BJ (cell line): ENCODE results near the gene HBS1L. TPM values are rescaled to one million over a fixed set of nuclear protein-coding genes. Genes with fewer than 3 reads are reported as not detected.

ENCODE experiments used
- CTCF ChIA-PET: fragments of 350-600 bp; formaldehyde crosslinking; extraction: SDS; loops from one replicate; lab custom pipeline; 2021; ENCODE audit warnings: antibody characterized with exemption, inconsistent platforms; lab: Yijun Ruan, JAX
- POLR2A ChIA-PET: fragments of 300-600 bp; sonication (Branson Sonifier 250); formaldehyde crosslinking; extraction: SDS; loops from one replicate; lab custom pipeline; 2021; ENCODE audit warnings: antibody characterized with exemption; lab: Charles Lee
- DNase-seq: peaks from one replicate; pipeline ENCODE4 v3.0.0-alpha.2; 2011; ENCODE audit warnings: low read depth
- H3K27me3 ChIP-seq: 2 replicates; pipeline ENCODE4 v1.6.0; 2011; ENCODE audit warnings: low read length; ENCODE audit not compliant: control insufficient read depth, insufficient read depth
- H3K36me3 ChIP-seq: 2 replicates; pipeline ENCODE4 v1.5.1; 2011; ENCODE audit warnings: low read length; ENCODE audit not compliant: control insufficient read depth, insufficient read depth
- H3K4me3 ChIP-seq: 2 replicates; pipeline ENCODE4 v1.5.1; 2011; ENCODE audit warnings: low read depth, mild to moderate bottlenecking, control low read depth, low read length
- CTCF ChIP-seq: IDR thresholded peaks from 2 replicates; pipeline ENCODE4 v1.5.1; 2011; ENCODE audit warnings: low read depth, mild to moderate bottlenecking, control low read depth, inconsistent platforms, low read length, moderate library complexity; ENCODE audit not compliant: insufficient read depth
- polyA plus RNA-seq: library from polyadenylated mRNA; depleted of rRNA; stranded (reverse); fragments of >200 nt; gene quantifications from 2 replicates; pipeline ENCODE4 v1.2.3, GENCODE V29; 2011

HBS1L gene
- polyA plus RNA-seq, 1 experiment, result 44.3 TPM

- ChIA-PET CTCF (no interaction called here), POLR2A (no interaction called here)
- Histone ChIP-seq H3K36me3 (peaks cover 6% of the 10 kb centered on the region; the same call in 1 of the 2 replicates), H3K27me3 (no peaks in the 10 kb centered on the region), H3K4me3 (no peak overlapping the region)
- no peak for DNase-seq
- TF ChIP-seq CTCF, result no peak
These were observed 1.7 kb downstream of the HBS1L start for GRCh38 chr6:135052939-135053338.

GRCh38 chr6:135048915-135049314 lies 5.7 kb downstream of the HBS1L start:
- DNase-seq, result no peak
- POLR2A ChIA-PET, result no interaction called here
- Histone ChIP-seq H3K4me3 (no peak overlapping the region), H3K27me3 (no peaks in the 10 kb centered on the region), H3K36me3 (peaks cover 6% of the 10 kb centered on the region; the same call in 1 of the 2 replicates)
- CTCF ChIA-PET, result no interaction called here
- TF ChIP-seq CTCF, result no peak

GRCh38 chr6:135047336-135047735 lies 7.3 kb downstream of the HBS1L start:
- no peak for DNase-seq
- ChIA-PET POLR2A (no interaction called here), CTCF (no interaction called here)
- Histone ChIP-seq H3K27me3 (no peaks in the 10 kb centered on the region), H3K4me3 (no peak overlapping the region), H3K36me3 (peaks cover 6% of the 10 kb centered on the region; the same call in 1 of the 2 replicates)
- no peak for TF ChIP-seq CTCF

- no peak for DNase-seq
- no peak overlapping the region for H3K4me3 ChIP-seq
- H3K27me3 ChIP-seq, result no peaks in the 10 kb centered on the region
- POLR2A ChIA-PET, result no interaction called here
- peaks cover 6% of the 10 kb centered on the region; the same call in 1 of the 2 replicates for H3K36me3 ChIP-seq
- CTCF ChIA-PET, result no interaction called here
- no peak for TF ChIP-seq CTCF
These were observed 7.7 kb downstream of the HBS1L start for GRCh38 chr6:135046912-135047311.

- H3K4me3 ChIP-seq, result no peak overlapping the region
- no peak for DNase-seq
- TF ChIP-seq CTCF, result no peak
- no peaks in the 10 kb centered on the region for H3K27me3 ChIP-seq
- ChIA-PET POLR2A (no interaction called here), CTCF (no interaction called here)
- peaks cover 6% of the 10 kb centered on the region; the same call in 1 of the 2 replicates for H3K36me3 ChIP-seq
These were observed 10.0 kb downstream of the HBS1L start for GRCh38 chr6:135044639-135045038.
